ENCODE data around the gene ASAP3.
"Not testable (repeated sequence)": the region's sequence is repeated elsewhere in the genome, so short reads cannot be mapped to it uniquely, and the experiment has no call there.

DNA sequence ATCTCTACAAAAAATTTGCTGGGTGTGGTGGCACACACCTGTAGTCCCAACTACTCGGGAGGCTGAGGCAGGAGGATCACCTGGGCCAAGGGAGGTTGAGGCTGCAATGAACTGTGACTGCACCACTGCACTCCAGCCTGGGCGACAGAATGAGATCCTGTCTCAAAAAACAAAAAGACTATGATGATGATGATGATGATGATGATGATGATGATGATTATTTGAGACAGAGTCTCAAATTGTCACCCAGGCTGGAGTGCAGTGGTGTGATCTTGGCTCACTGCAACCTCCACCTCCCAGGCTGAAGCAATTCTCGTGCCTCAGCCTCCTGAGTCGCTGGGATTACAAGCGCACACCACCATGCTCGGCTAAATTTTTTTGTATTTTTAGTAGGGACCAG lies 8.8 kb upstream of the ASAP3 start:
- TF ChIP-seq, protein P1, sequence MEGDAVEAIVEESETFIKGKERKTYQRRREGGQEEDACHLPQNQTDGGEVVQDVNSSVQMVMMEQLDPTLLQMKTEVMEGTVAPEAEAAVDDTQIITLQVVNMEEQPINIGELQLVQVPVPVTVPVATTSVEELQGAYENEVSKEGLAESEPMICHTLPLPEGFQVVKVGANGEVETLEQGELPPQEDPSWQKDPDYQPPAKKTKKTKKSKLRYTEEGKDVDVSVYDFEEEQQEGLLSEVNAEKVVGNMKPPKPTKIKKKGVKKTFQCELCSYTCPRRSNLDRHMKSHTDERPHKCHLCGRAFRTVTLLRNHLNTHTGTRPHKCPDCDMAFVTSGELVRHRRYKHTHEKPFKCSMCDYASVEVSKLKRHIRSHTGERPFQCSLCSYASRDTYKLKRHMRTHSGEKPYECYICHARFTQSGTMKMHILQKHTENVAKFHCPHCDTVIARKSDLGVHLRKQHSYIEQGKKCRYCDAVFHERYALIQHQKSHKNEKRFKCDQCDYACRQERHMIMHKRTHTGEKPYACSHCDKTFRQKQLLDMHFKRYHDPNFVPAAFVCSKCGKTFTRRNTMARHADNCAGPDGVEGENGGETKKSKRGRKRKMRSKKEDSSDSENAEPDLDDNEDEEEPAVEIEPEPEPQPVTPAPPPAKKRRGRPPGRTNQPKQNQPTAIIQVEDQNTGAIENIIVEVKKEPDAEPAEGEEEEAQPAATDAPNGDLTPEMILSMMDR (IDR thresholded peaks at IDR 0.05) = not testable (repeated sequence)
- TF ChIP-seq POLR2AphosphoS5, TCF7L2 (IDR thresholded peaks at IDR 0.05; ENCODE audit: low read depth, low read length): not testable (repeated sequence)
- TF ChIP-seq, protein P2, sequence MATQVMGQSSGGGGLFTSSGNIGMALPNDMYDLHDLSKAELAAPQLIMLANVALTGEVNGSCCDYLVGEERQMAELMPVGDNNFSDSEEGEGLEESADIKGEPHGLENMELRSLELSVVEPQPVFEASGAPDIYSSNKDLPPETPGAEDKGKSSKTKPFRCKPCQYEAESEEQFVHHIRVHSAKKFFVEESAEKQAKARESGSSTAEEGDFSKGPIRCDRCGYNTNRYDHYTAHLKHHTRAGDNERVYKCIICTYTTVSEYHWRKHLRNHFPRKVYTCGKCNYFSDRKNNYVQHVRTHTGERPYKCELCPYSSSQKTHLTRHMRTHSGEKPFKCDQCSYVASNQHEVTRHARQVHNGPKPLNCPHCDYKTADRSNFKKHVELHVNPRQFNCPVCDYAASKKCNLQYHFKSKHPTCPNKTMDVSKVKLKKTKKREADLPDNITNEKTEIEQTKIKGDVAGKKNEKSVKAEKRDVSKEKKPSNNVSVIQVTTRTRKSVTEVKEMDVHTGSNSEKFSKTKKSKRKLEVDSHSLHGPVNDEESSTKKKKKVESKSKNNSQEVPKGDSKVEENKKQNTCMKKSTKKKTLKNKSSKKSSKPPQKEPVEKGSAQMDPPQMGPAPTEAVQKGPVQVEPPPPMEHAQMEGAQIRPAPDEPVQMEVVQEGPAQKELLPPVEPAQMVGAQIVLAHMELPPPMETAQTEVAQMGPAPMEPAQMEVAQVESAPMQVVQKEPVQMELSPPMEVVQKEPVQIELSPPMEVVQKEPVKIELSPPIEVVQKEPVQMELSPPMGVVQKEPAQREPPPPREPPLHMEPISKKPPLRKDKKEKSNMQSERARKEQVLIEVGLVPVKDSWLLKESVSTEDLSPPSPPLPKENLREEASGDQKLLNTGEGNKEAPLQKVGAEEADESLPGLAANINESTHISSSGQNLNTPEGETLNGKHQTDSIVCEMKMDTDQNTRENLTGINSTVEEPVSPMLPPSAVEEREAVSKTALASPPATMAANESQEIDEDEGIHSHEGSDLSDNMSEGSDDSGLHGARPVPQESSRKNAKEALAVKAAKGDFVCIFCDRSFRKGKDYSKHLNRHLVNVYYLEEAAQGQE (IDR thresholded peaks at IDR 0.05; ENCODE audit: insufficient read depth in 1 of 2, low read depth in 2 of 2, low read length in 1 of 2) = not testable (repeated sequence)

Data from Panc1 (cell line).